Fibroblast of skin of left biceps (primary cell): ENCODE measurements around the gene EHMT1.
"Not testable (repeated sequence)": the region's sequence is repeated elsewhere in the genome, so short reads cannot be mapped to it uniquely, and the experiment has no call there.

ENCODE experiments used
- DNase-seq, 2 experiments: peaks; one replicate each; pipeline ENCODE4 v3.0.0-alpha.2; 2013; ENCODE audit warnings: low read depth in 2 of 2

EHMT1 gene

DNA sequence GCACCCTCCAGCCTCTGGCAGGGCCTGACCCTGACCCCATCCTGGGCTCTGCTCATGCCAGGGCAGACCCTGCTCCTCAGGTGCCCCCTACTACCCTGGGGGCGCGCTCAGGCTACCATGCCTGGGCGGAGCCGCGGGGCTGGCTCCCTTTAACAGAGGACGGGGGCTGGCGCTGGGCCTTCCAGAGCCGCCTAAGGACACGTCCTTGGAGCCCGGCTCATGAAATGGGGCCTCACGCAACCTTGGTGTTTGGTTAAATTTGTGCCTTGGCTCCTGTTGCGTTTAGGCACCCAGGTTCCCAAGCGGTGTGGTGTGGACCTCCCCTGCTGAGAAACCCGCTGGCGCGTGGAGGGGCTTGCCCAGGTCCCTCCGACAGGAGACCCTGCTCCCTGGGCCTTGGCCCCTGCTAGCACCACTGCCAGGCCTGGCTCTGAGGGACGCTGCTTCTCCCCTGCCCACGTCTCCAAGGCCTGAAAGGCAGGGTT is 3.4 kb upstream of the EHMT1 start:
- no peak for DNase-seq

DNA sequence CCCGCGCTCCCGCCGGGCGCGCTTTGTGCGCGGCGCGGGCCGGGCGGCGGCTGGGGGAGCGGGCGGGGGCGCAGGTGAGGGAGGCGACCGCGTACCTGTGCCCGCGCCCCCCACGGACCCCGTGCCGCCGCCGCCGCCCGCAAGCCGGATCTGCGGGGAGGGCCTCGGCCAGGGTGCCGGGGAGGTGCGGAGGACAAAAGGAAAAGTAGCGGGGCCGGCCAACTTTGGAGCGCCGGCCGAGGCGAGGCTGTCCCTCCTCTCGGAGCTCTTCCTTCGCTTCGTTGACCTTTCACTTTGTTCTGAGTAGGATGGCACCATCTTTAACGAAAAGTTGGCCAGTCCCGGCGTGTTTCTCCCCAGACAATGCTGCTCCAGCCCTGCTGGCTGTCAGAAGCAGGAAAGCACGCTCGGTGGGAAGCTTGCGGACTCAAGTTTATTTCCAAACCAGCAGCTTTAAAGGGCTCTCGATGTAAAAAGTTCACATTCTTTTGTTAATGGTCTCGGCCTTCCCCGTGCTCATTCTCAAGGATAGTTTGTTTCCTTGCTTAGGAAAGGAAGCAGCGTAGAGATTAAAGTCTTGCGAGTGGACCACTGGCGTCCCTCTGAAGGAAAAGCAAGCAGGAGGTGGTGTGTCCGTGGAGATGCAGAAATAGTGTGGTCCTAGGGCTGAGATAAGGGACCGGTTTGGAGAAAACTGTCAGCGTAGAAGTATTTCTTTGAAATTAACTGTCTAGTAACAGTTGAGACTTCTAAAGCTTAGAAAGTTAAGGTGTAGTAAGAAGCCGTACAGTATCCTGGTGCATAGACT is 639 bp downstream of the EHMT1 start:
- no peak for DNase-seq

DNA sequence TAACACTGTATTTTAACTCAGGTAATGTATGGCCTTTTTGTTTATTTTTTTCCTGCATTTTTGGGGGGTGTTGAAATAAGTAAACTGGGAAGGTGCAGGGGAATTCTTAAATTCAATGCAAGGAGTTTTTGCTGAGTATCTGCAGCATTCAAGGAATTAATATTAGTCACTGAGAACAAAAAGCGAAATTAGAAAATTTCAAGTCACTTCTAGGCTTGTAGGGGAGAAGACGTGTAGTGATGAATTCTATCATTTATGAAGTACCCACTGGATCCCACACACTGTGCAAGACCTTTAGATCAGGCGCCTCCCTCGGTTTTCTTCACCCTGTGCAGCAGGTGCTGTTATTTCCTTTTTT is 1.2 kb downstream of the EHMT1 start:
- DNase-seq, result no peak

DNA sequence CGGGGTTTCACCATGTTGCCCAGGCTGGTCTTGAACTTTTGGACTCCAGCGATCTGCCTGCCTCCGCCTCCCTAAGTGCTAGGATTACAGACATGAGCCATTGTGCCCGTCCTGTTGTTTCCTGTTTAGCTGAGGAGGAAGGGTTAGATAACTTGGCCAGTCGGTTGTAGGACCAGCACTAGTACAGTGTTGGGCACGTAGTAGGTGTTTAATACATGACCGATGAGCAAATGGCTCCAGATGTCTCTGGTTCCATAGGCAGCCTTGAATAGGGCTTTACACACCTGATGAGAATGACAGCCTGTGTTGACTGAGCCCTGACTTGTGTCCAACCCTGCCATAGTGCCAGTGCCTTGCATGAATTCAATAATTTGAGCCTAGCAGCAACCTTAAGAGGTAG is 1.8 kb downstream of the EHMT1 start:
- no peak for DNase-seq

DNA sequence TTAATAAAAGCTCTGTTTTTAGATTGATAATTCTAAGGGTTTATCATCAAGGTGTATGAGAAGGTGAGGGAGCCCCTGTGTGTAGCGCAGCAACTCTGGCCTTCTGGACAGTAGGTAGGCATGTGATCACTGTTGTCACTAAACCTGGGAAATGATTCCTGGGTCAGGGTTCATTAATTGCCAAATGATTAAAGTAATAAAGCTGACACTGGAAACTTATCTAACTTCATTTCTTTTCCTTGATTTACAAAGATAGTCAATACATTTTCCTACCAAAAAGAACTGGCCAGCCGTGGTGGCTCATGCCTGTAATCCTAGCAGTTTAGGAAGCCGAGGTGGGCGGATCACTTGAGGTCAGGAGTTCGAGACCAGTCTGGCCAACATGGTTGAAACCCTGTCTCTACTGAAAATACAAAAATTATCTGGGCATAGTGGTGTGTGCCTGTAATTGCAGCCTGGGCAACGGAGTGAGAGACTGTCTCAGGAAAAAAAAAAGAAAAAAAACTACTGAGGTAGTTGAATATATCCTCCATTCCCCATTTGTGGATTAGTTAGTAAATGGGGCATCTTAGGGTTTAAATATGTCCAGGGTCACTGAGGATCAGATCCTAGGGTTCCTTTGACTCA is 2.4 kb downstream of the EHMT1 start:
- DNase-seq, result no peak

DNA sequence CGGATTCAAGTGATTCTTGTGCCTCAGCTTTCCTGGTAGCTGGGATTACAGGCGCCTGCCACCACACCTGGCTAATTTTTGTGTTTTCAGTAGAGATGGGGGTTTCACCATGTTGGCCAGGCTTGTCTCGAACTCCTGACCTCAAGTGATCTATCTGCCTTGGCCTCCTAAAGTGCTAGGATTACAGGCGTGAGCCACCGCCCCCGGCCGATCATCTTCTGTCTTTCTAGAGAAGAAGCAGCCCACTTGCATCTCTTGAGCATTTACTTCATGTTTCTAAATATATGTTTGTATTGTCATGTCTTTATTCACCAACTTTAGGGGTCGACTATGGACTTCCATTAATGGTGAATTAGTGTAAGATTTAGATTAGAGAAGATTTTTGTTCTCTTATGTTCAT is 3.4 kb downstream of the EHMT1 start:
- DNase-seq, result not testable (repeated sequence)

DNA sequence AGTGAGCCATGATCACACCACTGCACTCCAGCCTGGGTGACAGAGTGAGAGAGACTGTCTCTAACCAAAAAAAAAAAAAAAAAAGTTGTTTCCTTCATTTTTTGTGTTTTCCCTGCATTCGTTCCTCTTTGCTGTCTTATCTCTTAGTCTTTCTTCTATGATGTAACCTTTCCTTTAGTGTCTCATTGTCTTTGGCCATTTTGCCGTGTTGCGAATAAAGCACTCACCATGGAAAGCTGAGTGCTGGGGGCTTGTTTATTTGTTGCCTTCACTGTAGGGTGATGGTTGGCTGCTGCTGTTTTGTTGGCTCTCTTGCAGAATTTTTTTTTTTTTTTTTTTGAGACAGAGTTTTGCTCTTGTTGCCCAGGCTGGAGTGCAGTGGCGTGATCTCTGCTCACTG is 7.7 kb downstream of the EHMT1 start:
- DNase-seq, result no peak

DNA sequence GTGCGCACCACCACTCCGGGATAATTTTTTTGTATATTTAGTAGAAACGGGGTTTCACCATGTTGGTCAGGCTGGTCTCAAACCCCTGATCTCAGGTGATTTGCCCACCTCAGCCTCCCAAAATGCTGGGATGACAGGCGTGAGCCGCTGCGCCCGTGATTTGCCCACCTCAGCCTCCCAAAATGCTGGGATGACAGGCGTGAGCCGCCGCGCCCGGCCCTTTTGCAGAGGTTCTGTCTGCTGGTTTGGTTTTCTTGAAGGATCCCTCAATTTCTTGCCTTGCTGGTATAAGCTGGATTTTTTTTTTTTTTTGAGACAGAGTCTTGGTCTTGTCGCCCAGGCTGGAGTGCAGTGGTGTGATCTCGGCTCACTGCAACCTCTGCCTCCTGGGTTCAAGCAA is 8.6 kb downstream of the EHMT1 start:
- DNase-seq, result not testable (repeated sequence)

DNA sequence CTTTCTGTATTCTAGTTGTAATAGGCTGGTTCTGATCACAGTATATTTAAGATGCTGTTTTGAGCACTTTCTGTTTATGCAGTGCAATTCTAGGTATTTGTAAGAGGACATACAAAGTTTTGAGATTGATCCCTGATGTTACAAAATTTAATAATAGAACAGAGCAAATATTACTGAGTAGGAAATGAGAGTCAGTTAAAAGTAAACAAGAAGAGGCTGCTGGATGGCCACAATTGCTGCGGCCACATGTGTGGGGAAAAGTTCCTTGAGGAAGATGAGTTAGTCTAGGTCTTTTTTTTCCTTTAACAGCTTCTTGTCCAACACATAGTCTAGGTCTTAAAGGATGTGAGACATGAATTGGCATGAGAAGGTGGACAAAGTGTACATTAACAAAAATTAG is 11.3 kb downstream of the EHMT1 start:
- no peak for DNase-seq

DNA sequence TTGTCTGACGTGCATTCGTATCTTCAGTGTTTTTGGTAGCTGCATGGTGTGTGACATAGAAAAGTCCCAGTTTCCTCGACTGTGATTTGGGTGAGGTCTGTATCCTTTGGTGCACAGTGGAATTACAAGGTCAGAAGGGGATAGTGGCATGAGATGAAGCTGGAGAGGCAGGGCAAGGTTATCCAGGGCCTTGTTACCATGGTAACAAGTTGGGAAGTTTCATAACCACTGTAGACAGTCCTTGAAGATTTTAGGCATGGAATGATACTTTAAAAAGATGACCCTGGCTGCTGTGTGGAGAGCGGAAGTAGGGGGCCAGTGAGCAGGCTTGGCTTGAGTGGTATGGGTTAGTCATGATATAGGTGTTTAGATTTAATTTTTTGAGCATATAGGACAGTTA is 11.9 kb downstream of the EHMT1 start:
- DNase-seq, result no peak

DNA sequence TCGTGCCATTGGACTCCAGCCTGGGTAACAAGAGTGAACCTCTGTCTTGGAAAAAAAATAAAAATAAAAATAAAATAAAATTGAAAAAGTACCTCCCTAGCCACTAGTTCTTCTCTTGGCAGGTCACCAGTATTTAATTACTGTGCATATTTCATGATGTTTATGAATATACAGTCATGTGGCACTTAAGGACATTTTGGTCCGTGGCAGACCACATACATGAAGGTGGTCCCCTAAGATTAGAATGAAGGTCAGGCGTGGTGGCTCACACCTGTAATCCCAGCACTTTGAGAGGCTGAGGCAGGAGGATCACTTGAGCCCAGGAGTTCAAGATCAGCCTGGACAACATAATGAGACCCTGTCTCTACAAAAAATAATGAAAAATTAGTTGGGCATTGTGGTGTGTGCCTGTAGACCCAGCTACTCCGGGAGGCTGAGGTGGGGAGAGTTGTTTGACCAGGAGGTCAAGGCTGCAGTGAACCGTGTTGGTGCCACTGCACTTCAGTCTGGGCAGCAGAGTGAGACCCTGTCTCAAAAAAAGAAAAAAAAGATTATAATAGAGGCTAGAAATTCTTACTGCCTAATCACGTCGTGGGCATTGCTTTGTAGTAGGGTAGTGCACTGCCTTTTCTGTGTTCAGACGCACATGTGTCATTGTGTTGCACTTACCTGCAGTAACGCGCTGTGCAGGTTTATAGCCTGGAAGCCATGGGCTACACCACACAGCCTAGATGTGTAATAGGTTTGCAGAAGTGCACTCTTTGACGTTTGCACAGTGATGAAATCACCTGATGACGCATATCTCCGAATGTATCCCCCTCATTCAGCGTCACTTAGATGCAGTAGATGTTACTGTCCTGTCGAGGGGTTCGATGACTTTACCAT is 12.8 kb downstream of the EHMT1 start:
- DNase-seq, result no peak

DNA sequence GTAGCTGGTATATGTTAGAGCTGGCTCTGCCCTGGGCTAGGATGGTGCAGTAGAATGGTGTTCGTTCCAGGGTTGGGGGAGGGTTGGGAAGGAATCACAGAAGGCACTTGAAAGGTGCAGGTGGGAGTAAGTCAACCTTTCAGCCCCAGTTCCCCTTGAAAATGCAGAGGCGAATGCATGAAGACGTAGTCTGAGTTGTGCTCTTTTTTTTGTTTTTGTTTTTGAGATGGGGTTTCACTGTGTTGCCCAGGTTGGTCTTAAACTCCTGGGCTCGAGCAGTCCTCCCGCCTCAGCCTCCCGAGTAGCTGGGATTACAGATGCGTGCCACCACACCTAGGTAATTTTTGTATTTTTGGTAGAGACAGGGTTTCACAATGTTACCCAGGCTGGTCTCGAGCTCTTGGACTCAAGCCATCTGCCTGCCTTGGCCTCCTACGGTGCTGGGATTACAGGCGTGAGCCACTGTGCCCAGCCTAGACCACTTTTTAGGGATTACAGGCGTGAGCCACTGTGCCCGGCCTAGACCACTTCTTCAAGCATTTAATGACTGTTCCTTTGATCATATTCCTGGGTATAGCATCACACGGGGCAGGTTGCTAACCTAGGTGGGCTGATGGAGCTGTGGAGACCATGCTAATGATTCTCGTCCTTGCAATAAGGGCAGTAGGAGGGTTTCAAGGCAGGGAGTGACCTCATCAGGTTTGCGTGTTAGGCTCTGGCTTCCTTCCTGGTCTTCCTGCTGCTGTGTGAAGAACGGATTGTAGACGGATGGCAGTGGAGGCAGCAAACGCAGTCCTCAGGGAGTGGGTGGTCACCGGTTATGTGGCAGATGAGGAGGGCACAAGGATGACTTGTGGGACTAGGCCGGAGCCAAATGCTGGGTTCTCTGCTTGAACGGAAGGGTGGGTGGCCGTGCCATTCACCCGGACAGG is 13.7 kb downstream of the EHMT1 start:
- no peak for DNase-seq

DNA sequence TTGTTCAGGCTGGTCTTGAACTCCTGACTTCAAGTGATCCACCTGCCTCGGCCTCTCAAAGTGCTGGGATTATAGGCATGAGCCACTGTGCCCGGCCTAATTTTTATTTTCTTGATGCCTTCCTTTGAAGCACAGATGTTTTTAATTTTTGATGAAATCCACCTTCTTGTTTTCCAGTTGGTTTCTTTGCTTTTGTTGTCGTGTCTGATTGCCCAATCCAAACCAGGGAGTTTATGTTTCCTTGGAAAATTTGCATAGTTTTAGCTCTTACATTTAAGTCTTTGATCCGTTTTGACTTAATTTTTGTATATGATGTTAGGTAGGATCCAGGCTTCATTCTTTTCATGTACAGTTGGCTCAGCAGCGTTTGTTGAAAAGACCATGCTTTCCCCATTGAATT is 15.2 kb downstream of the EHMT1 start:
- no peak for DNase-seq

DNA sequence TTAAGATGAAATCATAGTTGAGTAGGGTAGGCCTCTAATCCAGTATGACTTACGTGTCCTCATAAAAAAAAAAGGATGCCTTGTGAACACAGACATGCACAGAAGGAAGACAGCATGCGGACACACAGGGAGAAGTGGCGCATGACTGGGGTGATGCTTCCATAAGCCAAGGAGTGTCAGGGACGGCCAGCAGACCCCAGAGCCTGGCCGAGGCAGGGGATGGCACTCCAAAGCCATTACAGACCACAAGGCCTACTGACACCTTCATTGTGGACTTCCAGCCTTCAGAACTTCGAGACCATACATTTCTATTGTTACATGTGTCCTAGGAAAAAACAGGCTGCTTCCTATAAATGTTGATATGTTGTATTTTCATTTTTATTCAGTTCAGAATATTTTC is 19.9 kb downstream of the EHMT1 start:
- DNase-seq, result no peak

DNA sequence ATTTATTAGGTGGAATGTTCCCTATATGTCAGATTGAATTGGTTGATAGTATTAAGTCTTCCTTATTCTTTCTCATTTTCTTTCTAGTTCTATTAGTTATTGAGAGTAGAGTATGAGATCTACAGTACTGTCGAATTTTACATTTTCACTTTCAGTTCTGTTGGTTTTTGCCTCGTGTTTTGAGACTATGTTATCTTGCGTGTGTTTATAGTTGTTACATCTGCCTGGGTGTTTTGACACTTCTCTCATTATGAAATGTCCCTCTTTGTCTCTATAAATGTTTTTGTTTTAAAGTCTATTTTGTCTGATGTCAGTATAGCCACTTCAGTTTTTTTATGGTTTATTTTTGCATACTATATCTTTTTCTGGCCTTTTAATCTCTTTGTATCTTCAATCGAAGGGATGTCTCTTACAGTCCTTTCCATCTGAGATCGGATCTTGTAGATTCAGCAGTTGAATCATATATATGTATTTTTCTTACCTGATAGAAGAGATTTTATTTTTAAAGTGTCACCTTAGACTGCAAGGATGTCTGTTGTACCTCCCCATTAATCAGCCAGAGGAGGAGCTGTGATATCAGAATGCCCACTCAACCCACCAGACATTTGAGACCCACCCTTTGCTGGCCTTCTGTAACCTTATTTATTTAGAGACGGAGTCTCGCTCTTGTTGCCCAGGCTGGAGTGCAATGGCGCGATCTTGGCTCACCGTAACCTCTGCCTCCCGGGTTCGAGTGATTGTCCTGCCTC is 20.7 kb downstream of the EHMT1 start:
- DNase-seq, result no peak

DNA sequence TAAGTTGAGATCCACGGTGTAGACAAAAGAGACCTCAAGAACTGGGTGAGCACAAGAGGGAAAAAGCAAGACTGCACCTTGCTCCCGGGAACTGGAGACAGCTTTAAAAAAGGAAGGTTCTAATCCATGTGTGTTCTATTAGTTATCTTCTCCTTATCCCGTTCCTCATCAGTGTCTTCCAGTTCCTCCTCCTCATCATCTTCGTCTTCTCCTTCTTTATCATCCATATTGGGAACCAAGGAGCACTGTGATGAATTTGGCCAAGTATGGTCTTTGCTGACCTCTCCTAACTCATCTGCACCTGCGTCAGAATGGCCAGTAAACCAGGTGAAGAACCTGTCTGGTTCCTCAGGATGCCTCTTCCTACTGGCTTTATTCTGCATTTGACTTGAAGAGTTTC is 22.1 kb downstream of the EHMT1 start:
- no peak for DNase-seq

DNA sequence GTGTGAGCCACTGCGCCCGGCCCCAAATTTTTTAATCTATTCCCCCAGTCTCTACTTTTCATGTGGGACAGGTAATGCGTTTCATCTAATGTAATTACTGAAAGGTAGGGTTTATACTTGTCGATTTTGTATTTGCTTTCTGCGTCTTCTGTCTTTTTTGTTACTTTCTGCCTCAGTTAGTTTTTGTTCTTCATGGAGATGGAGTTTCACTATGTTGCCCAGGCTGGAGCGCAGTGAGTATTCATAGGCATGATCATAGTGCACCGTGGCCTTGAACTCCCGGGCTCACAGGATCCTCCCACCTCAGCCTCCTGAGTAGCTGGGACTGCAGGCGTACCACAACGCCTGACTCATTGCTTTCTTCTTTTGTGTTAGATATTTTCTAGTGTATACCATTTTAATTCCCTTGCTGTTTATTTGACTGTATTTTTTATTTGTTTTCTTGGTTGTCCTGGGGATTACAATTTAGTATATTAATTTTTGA is 23.4 kb downstream of the EHMT1 start:
- DNase-seq, result no peak

DNA sequence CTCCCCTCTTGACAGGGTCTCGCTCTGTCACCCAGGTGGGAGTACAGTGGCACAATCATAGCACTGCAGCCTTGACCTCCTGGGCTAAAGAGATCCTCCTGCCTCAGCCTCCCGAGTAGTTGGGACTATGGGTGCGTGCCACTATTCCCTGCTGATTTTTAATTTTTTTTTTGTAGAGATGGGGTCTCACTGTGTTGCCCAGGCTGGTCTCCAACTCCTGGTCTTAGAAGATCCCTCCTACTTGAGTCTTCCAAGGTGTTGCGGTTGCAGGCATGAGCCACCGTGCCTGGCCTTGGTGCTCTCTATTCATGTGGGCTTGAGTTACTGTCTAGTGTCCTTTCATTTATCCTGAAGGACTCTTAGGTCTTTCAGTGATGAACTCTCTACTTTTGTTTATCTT is 24.1 kb downstream of the EHMT1 start:
- no peak for DNase-seq

DNA sequence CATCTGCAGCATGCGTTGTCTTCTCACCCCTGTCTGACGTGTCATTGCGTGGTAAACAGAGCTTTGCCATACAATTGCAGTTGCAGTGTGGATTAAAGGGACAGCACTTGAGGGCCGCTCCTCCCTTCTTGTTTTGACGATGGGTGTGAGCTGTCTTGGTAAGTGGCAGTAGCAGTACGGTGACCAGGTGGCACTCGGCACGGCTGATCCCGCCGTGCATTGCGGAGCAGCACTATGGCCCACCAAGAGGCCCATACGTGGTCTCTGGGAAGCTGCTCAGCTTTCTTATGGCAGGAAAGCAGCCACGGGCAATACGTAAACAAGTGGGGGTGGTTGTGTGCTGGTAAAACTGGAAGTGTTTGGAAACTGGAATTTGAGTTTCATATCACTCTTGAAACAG is 25.1 kb downstream of the EHMT1 start:
- DNase-seq, result no peak

DNA sequence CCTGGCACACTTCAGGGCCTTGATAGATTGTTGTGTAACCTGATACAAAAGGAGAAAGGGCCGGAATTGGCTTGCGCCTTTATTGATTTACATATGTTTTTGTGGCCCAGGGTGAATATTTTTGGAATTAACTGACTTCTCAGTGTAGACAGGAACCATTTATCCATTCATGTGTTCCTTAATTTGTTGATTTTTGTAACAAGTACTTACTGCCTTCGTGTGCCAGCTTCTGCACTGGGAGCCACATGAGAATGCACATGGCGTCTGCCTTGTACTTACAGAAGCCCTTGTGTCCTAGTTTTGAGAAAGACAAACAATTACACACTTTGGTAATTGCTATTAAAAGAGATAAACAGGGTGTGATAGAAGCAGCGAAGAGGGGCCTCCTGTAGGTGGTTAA is 26.4 kb downstream of the EHMT1 start:
- DNase-seq, result no peak

DNA sequence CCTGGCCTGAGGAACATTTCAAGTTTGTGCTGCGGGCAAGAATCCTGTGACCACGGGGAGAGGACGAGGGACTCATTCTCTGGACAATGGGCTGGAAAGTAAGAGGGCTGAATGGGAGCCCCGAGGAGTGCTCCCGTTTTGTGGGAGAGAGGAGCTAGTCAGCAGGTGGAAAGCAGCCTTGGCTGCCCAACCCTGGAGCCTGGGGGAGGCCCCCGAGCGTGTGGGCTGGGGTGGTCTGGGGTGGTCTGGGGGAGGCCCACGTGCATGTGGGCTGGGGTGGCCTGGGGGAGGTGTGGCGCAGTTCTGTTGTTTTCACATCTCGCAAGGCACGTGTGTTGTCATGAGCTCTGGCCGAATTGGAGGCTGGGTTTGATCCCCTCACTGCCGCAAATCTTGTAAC is 27.5 kb downstream of the EHMT1 start:
- no peak for DNase-seq
